DND-41 (cell line): ENCODE measurements around the gene PRPH2.

Experiments
- ATAC-seq: fragments of 200-7000 bp; cut with Tn5 transposase; 3 replicates; pipeline ENCODE4 v1.9.1; 2021; ENCODE audit warnings: low read depth; ENCODE audit not compliant: insufficient read depth
- DNase-seq: peaks from one replicate; pipeline ENCODE4 v3.0.0-alpha.2; 2020
- H2AFZ ChIP-seq: 2 replicates; pipeline ENCODE4 v1.6.0; 2012; ENCODE audit warnings: low read depth, low read length
- H3K27ac ChIP-seq: 2 replicates; pipeline ENCODE4 v1.5.1; 2012; ENCODE audit warnings: low read length, inconsistent platforms
- H3K27me3 ChIP-seq: fragments of 200-600 bp; sonication (generic); 2 replicates; pipeline ENCODE4 v1.6.0; 2012; ENCODE audit warnings: low read length, mild to moderate bottlenecking, inconsistent platforms; ENCODE audit not compliant: insufficient read depth, poor library complexity
- H3K36me3 ChIP-seq: 2 replicates; pipeline ENCODE4 v1.5.1; 2012; ENCODE audit warnings: low read length, inconsistent platforms; ENCODE audit not compliant: insufficient read depth
- H3K4me1 ChIP-seq: 2 replicates; pipeline ENCODE4 v1.5.1; 2012; ENCODE audit warnings: mild to moderate bottlenecking, low read length; ENCODE audit not compliant: insufficient read depth
- H3K4me2 ChIP-seq: 2 replicates; pipeline ENCODE4 v1.6.0; 2012; ENCODE audit warnings: mild to moderate bottlenecking, moderate library complexity, low read length, inconsistent platforms; ENCODE audit not compliant: insufficient read depth
- H3K4me3 ChIP-seq, 2 experiments: fragments of 200-600 bp in 1 of 2; shearing (Covaris generic) in 1 of 2; 2 replicates each; pipeline ENCODE4 v1.5.1; 2012 to 2016; ENCODE audit warnings: inconsistent platforms in 2 of 2, low read length in 2 of 2, mild to moderate bottlenecking in 2 of 2, low read depth in 1 of 2, moderate library complexity in 1 of 2
- H3K79me2 ChIP-seq: 2 replicates; pipeline ENCODE4 v1.6.0; 2012; ENCODE audit warnings: low read length, inconsistent platforms; ENCODE audit not compliant: insufficient read depth
- H3K9ac ChIP-seq: 2 replicates; pipeline ENCODE4 v1.6.0; 2012; ENCODE audit warnings: low read depth, mild to moderate bottlenecking, inconsistent platforms, low read length, moderate library complexity
- H3K9me3 ChIP-seq: 2 replicates; pipeline ENCODE4 v1.5.1; 2012; ENCODE audit warnings: low read length, moderate library complexity, mild to moderate bottlenecking, inconsistent platforms; ENCODE audit not compliant: insufficient read depth, severe bottlenecking
- H4K20me1 ChIP-seq: 2 replicates; pipeline ENCODE4 v1.6.0; 2012; ENCODE audit warnings: low read length; ENCODE audit not compliant: insufficient read depth
- EZH2 ChIP-seq: IDR thresholded peaks from 3 replicates; pipeline ENCODE4 v1.6.1; 2012; ENCODE audit warnings: borderline replicate concordance, low read depth, mild to moderate bottlenecking, moderate library complexity, low read length, inconsistent platforms; ENCODE audit not compliant: severe bottlenecking
- TF ChIP-seq, protein P1 (sequence below): IDR thresholded peaks from 2 replicates; pipeline ENCODE4 v1.5.1; 2012; ENCODE audit warnings: borderline replicate concordance, low read length, moderate library complexity, mild to moderate bottlenecking; ENCODE audit not compliant: poor library complexity, severe bottlenecking; ENCODE audit errors: extremely low read depth

The PRPH2 gene

DNA sequence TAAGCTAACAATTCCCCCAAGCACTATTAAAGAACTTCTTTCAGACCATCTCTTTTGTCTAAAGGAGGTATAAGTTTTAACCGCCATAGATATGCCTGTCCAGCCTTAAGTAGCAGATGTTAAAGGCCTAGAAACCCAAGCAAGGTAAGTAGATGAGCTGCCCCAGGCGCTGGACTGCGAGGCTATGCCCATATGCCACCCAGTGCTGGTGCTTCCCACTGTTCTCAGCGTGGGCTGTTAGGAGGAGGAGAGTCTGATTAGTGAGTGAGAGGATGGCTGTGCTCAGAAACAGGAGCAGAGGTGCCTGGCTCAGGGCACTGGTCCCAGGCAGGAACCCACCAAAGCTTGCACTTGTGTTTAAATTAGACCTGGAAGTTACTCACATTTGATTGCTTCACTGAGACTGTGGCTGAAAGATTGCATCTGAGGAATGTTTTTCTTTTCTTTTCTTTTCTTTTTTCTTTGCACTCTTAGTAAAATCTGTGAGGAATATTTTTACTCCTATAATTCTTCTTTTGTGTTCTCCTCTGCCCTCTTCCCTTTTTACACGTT is 32.2 kb downstream of the PRPH2 start:
- ATAC-seq, result no peak
- TF ChIP-seq, protein P1, sequence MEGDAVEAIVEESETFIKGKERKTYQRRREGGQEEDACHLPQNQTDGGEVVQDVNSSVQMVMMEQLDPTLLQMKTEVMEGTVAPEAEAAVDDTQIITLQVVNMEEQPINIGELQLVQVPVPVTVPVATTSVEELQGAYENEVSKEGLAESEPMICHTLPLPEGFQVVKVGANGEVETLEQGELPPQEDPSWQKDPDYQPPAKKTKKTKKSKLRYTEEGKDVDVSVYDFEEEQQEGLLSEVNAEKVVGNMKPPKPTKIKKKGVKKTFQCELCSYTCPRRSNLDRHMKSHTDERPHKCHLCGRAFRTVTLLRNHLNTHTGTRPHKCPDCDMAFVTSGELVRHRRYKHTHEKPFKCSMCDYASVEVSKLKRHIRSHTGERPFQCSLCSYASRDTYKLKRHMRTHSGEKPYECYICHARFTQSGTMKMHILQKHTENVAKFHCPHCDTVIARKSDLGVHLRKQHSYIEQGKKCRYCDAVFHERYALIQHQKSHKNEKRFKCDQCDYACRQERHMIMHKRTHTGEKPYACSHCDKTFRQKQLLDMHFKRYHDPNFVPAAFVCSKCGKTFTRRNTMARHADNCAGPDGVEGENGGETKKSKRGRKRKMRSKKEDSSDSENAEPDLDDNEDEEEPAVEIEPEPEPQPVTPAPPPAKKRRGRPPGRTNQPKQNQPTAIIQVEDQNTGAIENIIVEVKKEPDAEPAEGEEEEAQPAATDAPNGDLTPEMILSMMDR, result no peak
- TF ChIP-seq EZH2, result no peak
- no peak overlapping the region for H3K4me2 ChIP-seq
- no peak overlapping the region for H3K27ac ChIP-seq
- peaks cover 14% of the 10 kb centered on the region for H3K4me1 ChIP-seq
- no peak overlapping the region for H3K9ac ChIP-seq
- no peaks in the 10 kb centered on the region for H3K9me3 ChIP-seq
- no peaks in the 10 kb centered on the region for H4K20me1 ChIP-seq
- peaks cover 86% of the 10 kb centered on the region for H3K36me3 ChIP-seq
- H3K27me3 ChIP-seq, result no peaks in the 10 kb centered on the region
- no peak for DNase-seq
- no peak overlapping the region for H2AFZ ChIP-seq
- no peaks in the 10 kb centered on the region for H3K79me2 ChIP-seq
- H3K4me3 ChIP-seq, result no peak overlapping the region

- Histone ChIP-seq H3K4me1 (peaks cover 14% of the 10 kb centered on the region), H3K4me2 (no peak overlapping the region), H3K9ac (no peak overlapping the region), H3K27ac (no peak overlapping the region), H3K36me3 (peaks cover 87% of the 10 kb centered on the region), H3K79me2 (no peaks in the 10 kb centered on the region), H2AFZ (no peak overlapping the region), H3K4me3 (no peak overlapping the region), H3K9me3 (no peaks in the 10 kb centered on the region), H4K20me1 (no peaks in the 10 kb centered on the region), H3K27me3 (no peaks in the 10 kb centered on the region)
- TF ChIP-seq, protein P1, result no peak
- no peak for TF ChIP-seq EZH2
- ATAC-seq (no peak), DNase-seq (no peak)
Observed at GRCh38 chr6:42689371-42689770, 33.0 kb downstream of the PRPH2 start.

DNA sequence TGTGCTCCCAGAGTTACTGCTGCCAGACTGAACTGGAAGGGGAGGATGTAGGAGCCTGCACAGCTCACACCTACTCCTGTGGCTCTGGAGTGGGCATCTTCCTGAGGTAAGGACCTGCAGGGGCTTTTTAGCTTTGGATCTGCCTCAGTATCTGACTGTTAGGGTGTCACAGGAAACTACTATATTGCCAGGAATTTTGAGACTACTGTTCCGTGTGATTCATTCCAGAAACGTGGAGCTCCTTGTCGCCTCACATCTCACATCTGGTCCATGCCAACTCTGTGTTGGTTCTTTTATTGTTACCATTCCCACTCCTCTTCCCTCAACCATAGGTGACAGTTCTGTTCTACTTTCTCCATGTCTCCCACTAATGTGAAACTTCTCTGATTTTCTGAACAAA is 34.1 kb downstream of the PRPH2 start:
- Histone ChIP-seq H4K20me1 (no peaks in the 10 kb centered on the region), H3K9me3 (no peaks in the 10 kb centered on the region), H3K36me3 (peaks cover 87% of the 10 kb centered on the region), H3K27ac (no peak overlapping the region), H3K27me3 (no peaks in the 10 kb centered on the region), H3K9ac (no peak overlapping the region), H3K79me2 (no peaks in the 10 kb centered on the region), H3K4me1 (peaks cover 3% of the 10 kb centered on the region), H3K4me3 (no peak overlapping the region), H3K4me2 (no peak overlapping the region), H2AFZ (no peak overlapping the region)
- ATAC-seq (no peak), DNase-seq (no peak)
- TF ChIP-seq EZH2, result no peak
- TF ChIP-seq, protein P1, result no peak

DNA sequence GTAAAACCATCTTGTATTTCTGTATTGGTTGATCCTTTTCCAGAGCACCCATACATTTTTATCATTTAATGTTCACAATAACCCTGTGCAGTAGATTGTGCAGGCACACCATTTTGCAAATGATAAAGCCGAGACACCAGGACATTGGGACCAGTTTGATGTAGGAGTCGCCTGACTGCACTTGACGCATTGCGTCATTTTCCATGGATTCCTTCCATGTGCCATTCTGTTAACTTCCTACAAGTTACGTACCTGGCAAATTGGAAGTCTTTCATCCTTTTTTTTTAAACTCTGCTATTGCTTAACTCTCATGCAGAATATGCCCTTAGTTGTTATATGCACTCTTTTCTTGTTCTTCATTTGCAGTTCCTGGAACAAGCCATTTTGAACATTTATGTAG is 43.0 kb downstream of the PRPH2 start:
- no peaks in the 10 kb centered on the region for H4K20me1 ChIP-seq
- no peaks in the 10 kb centered on the region for H3K4me1 ChIP-seq
- no peak overlapping the region for H3K27ac ChIP-seq
- no peak overlapping the region for H3K4me3 ChIP-seq
- H3K9me3 ChIP-seq, result no peaks in the 10 kb centered on the region
- no peaks in the 10 kb centered on the region for H3K27me3 ChIP-seq
- H3K79me2 ChIP-seq, result no peaks in the 10 kb centered on the region
- TF ChIP-seq, protein P1, result no peak
- no peak for TF ChIP-seq EZH2
- no peak overlapping the region for H2AFZ ChIP-seq
- H3K36me3 ChIP-seq, result peaks cover 93% of the 10 kb centered on the region
- DNase-seq (no peak), ATAC-seq (no peak)
- H3K4me2 ChIP-seq, result no peak overlapping the region
- H3K9ac ChIP-seq, result no peak overlapping the region
